Psoas muscle (tissue), 8 donors: ENCODE data around the gene GREM2. TPM values are rescaled to one million over a fixed set of nuclear protein-coding genes. Genes with fewer than 3 reads are reported as not detected.

Source experiments
- ATAC-seq, 4 donors: fragments of 200-7000 bp; cut with Tn5 transposase; one replicate each; pipeline ENCODE4 v1.9.1; 2020; ENCODE audit warnings: moderate library complexity in 3 of 4, mild to moderate bottlenecking in 2 of 4
- DNase-seq, 2 donors: peaks; one replicate each; pipeline ENCODE4 v3.0.0-alpha.2; 2020
- H3K27ac ChIP-seq: fragments of 200-600 bp; one replicate; pipeline ENCODE4 v1.8.0; 2022
- H3K27me3 ChIP-seq, 3 donors: fragments of 200-600 bp in 1 of 3; one replicate each; pipeline versions ENCODE4 v1.6.1 to v1.8.0; 2013 to 2022; ENCODE audit warnings: low read length in 2 of 3, mild to moderate bottlenecking in 2 of 3, moderate library complexity in 1 of 3; ENCODE audit not compliant: insufficient read depth in 3 of 3
- H3K36me3 ChIP-seq, 2 donors: fragments of 200-600 bp in 1 of 2; one replicate each; pipeline versions ENCODE4 v1.6.1 to v1.8.0; 2013 to 2022; ENCODE audit warnings: low read depth in 1 of 2, mild to moderate bottlenecking in 1 of 2, moderate library complexity in 1 of 2; ENCODE audit not compliant: insufficient read depth in 1 of 2
- H3K4me1 ChIP-seq: fragments of 200-600 bp; one replicate; pipeline ENCODE4 v1.8.0; 2022
- H3K4me3 ChIP-seq: fragments of 200-600 bp; one replicate; pipeline ENCODE4 v1.8.0; 2022; ENCODE audit warnings: mild to moderate bottlenecking
- H3K9me3 ChIP-seq: fragments of 200-600 bp; one replicate; pipeline ENCODE4 v1.8.0; 2022
- CTCF ChIP-seq: fragments of 200-600 bp; IDR thresholded peaks from one replicate; pipeline ENCODE4 v1.8.0; 2022; ENCODE audit warnings: antibody characterized with exemption
- WGBS, 3 donors: extraction: QIAGEN DNeasy Blood & Tissue Kit; methylation state at CpG; one replicate each; pipeline versions ENCODE4 v1.1.6 to v1.1.7; 2013; 5-methylcytosine and 5-hydroxymethylcytosine counted together
- intact Hi-C, 2 donors: fragments of 100-400 bp; cut with DNase I; formaldehyde crosslinking; loops; one replicate each; pipeline versions ENCODE4 v1.11.0 to v1.14.2; 2022
- polyA plus RNA-seq, 3 donors: library from polyadenylated mRNA; stranded (reverse); fragments of 200-250 nt; gene quantifications; one replicate each; pipeline ENCODE4 v1.2.3, GENCODE V29; 2013
- total RNA-seq, 4 donors: library from RNA; stranded (reverse); fragmentation: NEBNext Ultra II Directional in 2 of 4; extraction: Animal tissue kit (Norgen Biotek cat#: 25700) in 2 of 4; gene quantifications; one replicate each; pipeline versions ENCODE4 v1.2.1 to v1.2.4, GENCODE V29; 2021 to 2023
- donor health status: healthy with polysubstance abuse.
- donor health status: DM: no; HTN: no; CAD: no; lungs with moderate emphysema.
- donor health status: Bipolar disorder and iron deficiency.
- donor health status: healthy.
- donor health status: DM: yes; HTN: yes; CAD: no.
- donor health status: DM: no; HTN: no; CAD: no.
- donor health status: DM: no; HTN: no; CAD: no.
- donor health status: DM: yes; HTN: yes; CAD: no.

GREM2 gene
- total and polyA plus RNA-seq, 7 donors = 0.56 to 9.5 (median 1.4) TPM

GRCh38 chr1:240522122-240522822, 89.7 kb downstream of the GREM2 start:
- Histone ChIP-seq H3K9me3 (no peaks in the 10 kb centered on the region), H3K27ac (no peak overlapping the region), H3K36me3 (no peaks in the 10 kb centered on the region), H3K4me3 (no peak overlapping the region), H3K4me1 (no peaks in the 10 kb centered on the region), H3K27me3 (no peaks in the 10 kb centered on the region)
- 69 to 76% (median 73%) methylated on average over 6 of the region's 6 CpGs for WGBS, 3 donors
- no peak for TF ChIP-seq CTCF
- intact Hi-C loops = no loop called here
- ATAC-seq (no peak), DNase-seq (no peak)

DNA sequence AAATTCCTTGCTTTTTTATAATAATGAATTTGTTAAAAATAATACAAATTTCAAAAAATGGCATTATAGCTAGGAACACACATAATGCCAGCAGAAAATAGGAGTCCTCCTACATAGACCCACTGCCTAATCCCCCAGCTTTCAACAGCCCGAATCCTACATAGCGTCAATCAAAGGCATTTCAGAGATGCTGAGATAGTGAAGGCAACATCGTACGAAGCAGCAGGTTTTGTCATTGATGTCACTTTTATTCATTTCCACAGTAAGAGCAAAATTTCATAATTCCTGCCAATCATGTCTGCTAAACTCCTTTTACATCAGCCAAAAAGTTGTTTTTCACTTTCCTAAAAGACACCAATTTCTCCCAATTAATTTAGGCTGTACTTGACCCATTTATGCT, 94.1 kb downstream of the GREM2 start:
- H3K4me1 ChIP-seq = no peaks in the 10 kb centered on the region
- intact Hi-C loops = no loop called here
- no peaks in the 10 kb centered on the region for H3K36me3 ChIP-seq
- no peaks in the 10 kb centered on the region for H3K27me3 ChIP-seq
- ATAC-seq = no peak
- no peak overlapping the region for H3K4me3 ChIP-seq
- 83 to 86% (median 85%) methylated on average over 4 of the region's 4 CpGs for WGBS, 3 donors
- H3K27ac ChIP-seq = no peak overlapping the region
- no peak for TF ChIP-seq CTCF
- H3K9me3 ChIP-seq = no peaks in the 10 kb centered on the region
- DNase-seq = no peak

DNA sequence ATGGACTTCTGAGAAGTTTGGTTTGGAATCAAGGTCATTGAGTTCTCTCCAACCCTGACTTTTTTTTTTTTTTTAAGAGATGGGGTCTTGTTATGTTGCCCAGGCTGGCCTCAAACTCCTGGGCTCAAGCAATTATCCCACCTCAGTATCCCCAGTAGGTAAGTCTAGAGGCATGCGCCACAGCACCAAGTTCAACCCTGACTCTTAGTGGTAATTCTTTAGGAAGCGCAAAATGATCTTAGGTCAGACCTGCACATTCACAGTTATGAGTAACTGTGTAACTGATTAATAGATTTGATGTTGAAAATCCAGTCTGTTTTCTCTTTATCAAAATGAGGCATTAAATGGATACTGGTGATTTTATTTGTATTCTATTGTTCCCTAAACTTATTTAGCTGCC, 95.9 kb downstream of the GREM2 start:
- DNase-seq (no peak), ATAC-seq (no peak)
- intact Hi-C loops = no loop called here
- Histone ChIP-seq H3K27ac (no peak overlapping the region), H3K27me3 (no peaks in the 10 kb centered on the region), H3K4me3 (no peak overlapping the region), H3K4me1 (no peaks in the 10 kb centered on the region), H3K36me3 (no peaks in the 10 kb centered on the region), H3K9me3 (no peaks in the 10 kb centered on the region)
- 96 to 97% (median 96%) methylated on average over 2 of the region's 2 CpGs for WGBS, 3 donors
- TF ChIP-seq CTCF = no peak

- no peak for ATAC-seq
- Histone ChIP-seq H3K4me1 (no peaks in the 10 kb centered on the region), H3K36me3 (no peaks in the 10 kb centered on the region), H3K4me3 (no peak overlapping the region), H3K27ac (no peak overlapping the region), H3K9me3 (no peaks in the 10 kb centered on the region), H3K27me3 (no peaks in the 10 kb centered on the region)
- no peak for DNase-seq
- intact Hi-C loops = no loop called here
- 41 to 64% (median 52%) methylated on average over 1 of the region's 1 CpG for WGBS, 3 donors
- no peak for TF ChIP-seq CTCF
These were observed 96.5 kb downstream of the GREM2 start for GRCh38 chr1:240515505-240515904.

- no peaks in the 10 kb centered on the region for H3K36me3 ChIP-seq
- H3K27ac ChIP-seq = no peak overlapping the region
- no peak for ATAC-seq
- DNase-seq = no peak
- intact Hi-C loops = no loop called here
- H3K4me3 ChIP-seq = no peak overlapping the region
- H3K27me3 ChIP-seq = no peaks in the 10 kb centered on the region
- TF ChIP-seq CTCF = no peak
- no peaks in the 10 kb centered on the region for H3K9me3 ChIP-seq
- H3K4me1 ChIP-seq = no peaks in the 10 kb centered on the region
These were observed 100.2 kb downstream of the GREM2 start for GRCh38 chr1:240511789-240512188.
